ENCODE measurements around the gene TNP1.
A peak's percentile ranks its signal among the peaks of the same experiment; 100 is the strongest.

Gene TNP1

DNA sequence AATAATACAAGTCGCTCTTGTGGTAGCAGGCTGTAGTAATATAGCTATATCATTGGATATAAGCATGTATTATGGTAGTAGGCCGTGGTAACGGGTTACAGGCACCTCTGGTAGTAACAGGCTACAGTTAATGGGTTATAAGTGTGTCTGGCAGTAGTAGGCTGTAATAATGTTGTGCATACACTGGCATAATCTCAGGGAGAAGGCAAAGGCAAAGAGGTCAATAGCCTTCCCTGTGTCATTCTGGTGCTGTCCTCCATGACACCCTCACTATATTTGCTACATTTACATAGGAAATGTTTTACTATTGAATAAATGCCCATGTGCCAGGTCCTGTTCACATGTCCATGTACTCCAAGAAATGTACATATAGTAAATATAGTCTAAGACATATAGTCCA lies 12.8 kb upstream of the TNP1 start:
- DNase-seq: no peak

DNA sequence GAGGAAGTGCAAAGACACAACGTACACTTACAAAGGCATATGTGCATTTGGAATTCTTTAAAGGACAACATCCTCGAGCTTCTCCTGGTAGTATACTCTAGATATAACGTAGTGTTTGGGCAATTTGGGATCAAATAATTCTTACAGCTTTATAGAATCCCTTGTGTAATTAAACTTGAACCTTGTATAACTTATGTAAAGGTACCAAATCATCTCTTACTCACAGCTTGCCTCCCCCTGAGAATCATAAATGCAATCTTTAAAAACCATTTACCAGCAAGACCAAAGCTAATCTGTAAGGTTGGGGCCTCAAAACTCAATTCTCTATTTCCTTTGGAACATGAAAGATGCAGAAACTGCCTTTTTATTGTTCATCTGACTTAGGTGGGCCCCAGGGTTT lies 12.2 kb upstream of the TNP1 start:
- no peak for DNase-seq

DNA sequence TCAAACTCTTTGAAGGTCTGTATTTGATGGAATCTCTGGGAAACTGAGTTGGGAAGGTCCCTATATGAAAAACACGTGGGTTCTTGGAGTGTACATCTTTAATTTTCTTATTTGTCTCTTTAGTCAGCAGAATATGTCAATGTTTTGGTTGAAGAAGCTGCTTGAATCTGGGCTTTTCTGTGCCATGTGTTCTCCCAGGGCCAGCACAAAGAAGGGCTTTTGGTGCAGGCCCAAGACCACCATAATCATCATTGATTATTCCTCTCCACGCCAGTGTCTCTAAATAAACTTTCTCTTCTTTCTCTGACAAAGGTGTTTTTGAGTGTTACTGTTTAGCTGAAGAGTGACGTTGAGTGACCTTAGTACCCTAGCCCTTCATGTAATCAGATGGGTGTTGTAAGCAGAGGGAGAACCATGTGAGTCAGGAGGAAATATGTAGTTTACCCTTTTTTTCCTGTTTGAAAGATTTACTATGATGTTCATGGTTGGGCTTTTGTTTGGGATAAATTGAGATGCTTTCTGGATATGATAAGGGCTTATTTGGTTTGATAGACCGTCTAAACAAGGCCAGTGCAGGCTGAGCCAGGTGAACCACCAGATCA lies 11.6 kb upstream of the TNP1 start:
- DNase-seq: no peak

DNA sequence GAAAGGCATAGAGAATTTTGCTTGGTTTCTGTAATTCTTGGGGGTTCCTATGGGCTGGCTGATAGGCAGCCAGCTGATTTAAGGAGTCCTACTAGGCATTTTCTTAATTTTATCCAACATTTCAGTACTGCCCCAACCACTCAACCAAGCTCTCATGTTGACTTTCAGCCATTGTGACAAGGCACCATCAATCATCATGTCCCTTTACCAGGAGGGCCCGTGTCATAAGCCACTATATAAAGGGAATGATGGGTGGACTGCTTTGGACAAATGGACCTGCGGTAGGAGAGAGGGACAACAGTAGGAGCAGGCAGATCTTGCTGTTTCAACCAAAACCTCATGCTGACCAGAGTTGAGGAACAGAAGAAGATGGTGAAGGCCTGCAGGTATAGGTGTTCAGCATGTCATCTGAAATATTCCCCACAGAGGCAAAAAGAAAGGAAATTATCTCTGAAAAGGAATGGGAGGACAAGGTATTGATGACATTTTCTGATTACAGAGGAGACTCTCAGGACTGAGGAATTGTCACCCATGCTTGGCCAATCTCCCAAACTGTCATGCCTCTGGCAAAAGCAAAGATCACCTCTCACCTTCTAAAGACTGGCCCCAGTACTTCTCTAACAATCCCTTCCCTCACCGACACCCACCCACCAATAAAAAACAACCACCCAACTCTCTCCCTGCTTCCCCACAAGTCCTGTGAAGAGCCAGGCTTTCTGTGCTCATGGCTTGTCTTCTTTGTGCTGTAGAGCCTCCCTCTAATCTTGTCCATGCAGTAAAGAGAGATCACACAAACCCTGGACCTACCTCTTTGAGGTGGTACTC lies 10.9 kb upstream of the TNP1 start:
- no peak for DNase-seq

- no peak for DNase-seq
Measured at GRCh38 chr2:216866515-216867095, 6.7 kb upstream of the TNP1 start.

DNA sequence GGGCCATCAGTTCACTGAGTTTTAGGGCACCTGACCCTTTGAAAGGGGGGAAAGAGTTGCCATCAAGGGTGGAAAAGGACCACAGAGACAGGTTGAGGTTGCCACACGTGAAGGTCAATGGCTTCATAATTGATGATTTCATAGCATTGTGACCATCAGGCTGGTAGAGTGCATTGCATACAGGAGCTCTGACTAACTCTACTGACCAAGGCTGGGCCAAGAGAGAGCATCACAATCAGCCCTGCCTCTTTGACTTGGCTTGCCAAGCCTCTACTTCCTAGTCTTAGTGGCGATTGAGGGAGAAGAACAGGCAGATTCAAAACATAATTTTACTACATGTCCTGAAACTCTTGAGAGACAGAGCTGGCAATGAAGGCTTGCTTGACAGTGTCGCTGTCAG lies 5.8 kb upstream of the TNP1 start:
- DNase-seq: no peak

GRCh38 chr2:216863946-216864345 lies 4.1 kb upstream of the TNP1 start:
- no peak for DNase-seq

DNA sequence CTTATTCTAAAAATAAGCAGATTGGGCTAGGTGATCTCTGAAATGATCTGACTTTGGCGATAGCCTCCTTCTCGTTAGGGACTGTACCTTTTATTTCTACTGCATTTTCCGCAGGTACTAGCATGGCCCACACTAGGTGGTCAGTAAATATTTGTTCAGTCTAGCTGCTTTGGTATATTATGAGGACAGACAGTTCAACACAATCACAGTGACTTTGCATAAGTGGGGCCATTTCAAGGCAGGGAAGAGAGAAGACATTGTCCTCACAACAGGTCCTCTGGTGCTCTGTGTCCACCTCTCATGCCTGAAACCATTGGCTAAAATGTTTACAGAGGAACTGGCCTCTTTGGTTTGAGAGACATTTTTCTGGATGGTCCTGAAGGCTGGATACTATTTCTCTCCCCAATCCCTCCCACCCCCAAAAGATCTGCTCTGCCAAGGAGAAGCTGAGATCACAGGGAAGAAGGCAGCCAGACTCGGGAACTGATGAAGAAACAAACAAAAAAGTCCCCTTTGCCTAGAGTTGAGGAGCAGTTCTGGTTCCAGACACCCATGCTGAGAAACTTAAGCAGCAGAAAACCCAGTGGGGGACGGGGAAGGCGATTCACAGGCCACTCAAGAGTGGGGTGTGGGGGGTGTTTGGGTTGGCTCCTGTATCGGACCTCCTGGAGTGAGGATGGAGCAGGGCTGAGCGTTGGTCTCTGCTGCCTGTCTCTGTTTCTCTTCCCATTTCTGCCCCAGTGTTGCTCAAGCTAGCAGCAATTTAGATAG lies 2.9 kb upstream of the TNP1 start:
- no peak for DNase-seq

- DNase-seq: no peak
Measured at GRCh38 chr2:216860426-216861137, 718 bp upstream of the TNP1 start.

DNA sequence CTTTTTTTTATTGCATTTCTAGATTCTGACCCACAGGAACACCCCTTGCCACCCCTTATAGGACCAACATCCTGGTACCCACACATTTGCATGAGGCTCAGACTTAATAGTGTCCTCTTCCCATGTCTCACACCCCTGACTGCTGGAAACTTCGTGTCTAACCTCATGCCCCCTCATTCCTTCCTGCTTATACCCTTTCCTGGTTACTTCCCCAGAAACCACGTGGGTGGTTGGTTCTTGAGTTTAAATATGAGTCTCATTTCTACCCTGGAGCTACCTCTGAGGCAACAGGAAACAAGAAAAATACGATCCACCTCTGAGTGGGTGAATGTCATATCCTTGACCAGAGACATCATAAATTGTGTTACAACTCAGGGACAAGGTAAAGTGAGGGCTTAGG lies 1.6 kb downstream of the TNP1 start:
- DNase-seq: peak; percentile 47

GRCh38 chr2:216857131-216857550 lies 2.7 kb downstream of the TNP1 start:
- peak; percentile 51 for DNase-seq

GRCh38 chr2:216856406-216857065 lies 3.3 kb downstream of the TNP1 start:
- no peak for DNase-seq

- DNase-seq: no peak
Measured at GRCh38 chr2:216855605-216856004, 4.3 kb downstream of the TNP1 start.

- no peak for DNase-seq
Measured at GRCh38 chr2:216855079-216855478, 4.8 kb downstream of the TNP1 start.

DNA sequence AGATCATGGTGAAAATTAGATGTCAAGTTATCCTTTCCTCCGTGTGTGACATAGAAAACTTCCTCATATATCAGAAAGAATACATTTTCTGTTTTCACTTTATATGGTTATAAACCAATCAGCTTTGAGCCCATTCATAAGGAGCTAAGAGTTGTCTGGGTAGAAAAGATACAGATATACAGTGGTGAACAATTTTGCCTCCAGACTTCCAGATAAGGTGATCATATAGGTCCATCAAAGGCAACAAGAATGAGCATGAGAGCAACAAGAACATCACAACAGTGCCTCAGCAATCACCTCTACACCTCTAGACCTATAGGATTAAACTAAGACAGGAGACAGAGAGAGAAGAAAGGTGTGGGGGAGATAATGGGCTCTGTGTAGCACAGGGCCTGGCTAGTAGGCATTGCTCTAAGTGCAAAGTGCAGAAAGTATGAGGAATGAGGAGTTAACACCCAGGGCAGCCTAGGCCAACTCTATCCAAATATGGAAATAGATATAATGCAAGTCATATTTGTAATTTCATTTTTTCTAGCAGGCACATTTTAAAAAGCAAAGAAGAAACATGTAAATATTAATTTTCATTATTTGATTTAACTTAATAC lies 8.3 kb downstream of the TNP1 start:
- no peak for DNase-seq

GRCh38 chr2:216850665-216851322 lies 9.1 kb downstream of the TNP1 start:
- DNase-seq: no peak

GRCh38 chr2:216849987-216850386 lies 9.9 kb downstream of the TNP1 start:
- peak; percentile 4 for DNase-seq

GRCh38 chr2:216845426-216845825 lies 14.4 kb downstream of the TNP1 start:
- no peak for DNase-seq

- no peak for DNase-seq
Measured at GRCh38 chr2:216842636-216843035, 17.2 kb downstream of the TNP1 start.

DNA sequence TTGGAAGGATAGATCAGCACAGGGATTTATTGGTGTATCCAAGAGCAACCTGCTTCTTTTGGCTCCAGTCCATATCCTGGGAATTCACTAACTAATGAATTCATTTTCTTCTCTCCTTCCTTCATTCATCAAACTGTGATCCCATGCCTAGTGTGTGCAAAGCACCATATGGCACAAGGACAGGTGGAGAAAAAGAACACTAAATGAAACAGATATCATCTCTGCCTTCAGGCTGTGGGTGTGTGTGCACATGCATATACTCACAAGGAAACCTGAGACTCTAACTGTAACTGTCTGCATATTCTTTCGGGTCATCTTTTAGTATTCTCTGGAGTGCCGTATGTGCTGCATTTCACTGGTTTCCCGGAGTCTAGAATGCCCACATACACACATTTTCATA lies 20.2 kb downstream of the TNP1 start:
- no peak for DNase-seq

DNA sequence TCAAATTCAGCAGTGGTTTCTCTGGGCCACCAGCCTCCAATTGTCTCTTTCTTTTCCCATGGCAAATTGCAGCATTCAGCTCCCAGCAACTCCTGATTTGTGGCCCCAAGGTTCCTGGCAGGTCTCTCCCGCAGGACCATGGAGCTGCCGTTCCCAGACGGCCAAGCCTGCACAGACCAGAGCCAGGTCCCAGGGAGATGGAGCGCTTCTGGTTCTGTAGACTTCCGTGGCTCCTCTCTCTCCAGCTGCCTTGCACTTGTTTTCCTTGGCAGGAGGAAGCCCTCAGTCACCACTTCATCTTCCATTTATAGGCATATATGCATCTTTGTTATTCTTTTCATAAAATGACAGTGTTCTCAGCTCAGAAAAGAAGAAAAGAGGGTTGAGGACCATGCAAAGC lies 21.7 kb downstream of the TNP1 start:
- DNase-seq: no peak

Data from activated CD4-positive, alpha-beta T cell treated with anti-CD3 and anti-CD28 coated beads, Interleukin-2, Interleukin-6, amounts not matched to agents 100 ng/mL and 50 ng/mL, durations not matched to agents 16 hours and 8 hours (primary cell).